Type B pancreatic cell (in vitro differentiated cells): ENCODE data around the gene HIBADH. TPM values are rescaled to one million over a fixed set of nuclear protein-coding genes. Genes with fewer than 3 reads are reported as not detected.

Experiments used
- DNase-seq: peaks from one replicate; pipeline ENCODE4 v3.0.0; 2021; ENCODE audit warnings: mixed read lengths; ENCODE audit not compliant: unreplicated experiment; ENCODE audit errors: extremely low spot score
- H3K27ac Mint-ChIP-seq: 2 replicates; pipeline ENCODE4 v1.8.0; 2021; ENCODE audit warnings: mild to moderate bottlenecking, mixed read lengths
- H3K27me3 Mint-ChIP-seq: 2 replicates; pipeline ENCODE4 v1.8.0; 2021; ENCODE audit warnings: mixed read lengths
- H3K36me3 Mint-ChIP-seq: 2 replicates; pipeline ENCODE4 v1.8.0; 2021; ENCODE audit warnings: mixed read lengths
- H3K4me1 Mint-ChIP-seq: one replicate; pipeline ENCODE4 v1.8.0; 2021; ENCODE audit warnings: mixed read lengths; ENCODE audit not compliant: unreplicated experiment
- H3K4me3 Mint-ChIP-seq: 2 replicates; pipeline ENCODE4 v1.8.0; 2021; ENCODE audit warnings: mild to moderate bottlenecking, mixed read lengths
- H3K9me3 Mint-ChIP-seq: 2 replicates; pipeline ENCODE4 v1.8.0; 2021; ENCODE audit warnings: mixed read lengths
- CTCF ChIP-seq: fragments of 200-600 bp; sonication (generic); conservative IDR thresholded peaks from 2 replicates; pipeline ENCODE4 v1.5.0; 2021; ENCODE audit warnings: antibody characterized with exemption, mild to moderate bottlenecking
- total RNA-seq: library from RNA; stranded (reverse); gene quantifications from 2 replicates; pipeline ENCODE4 v1.2.1, GENCODE V29; 2021; ENCODE audit warnings: low replicate concordance

The HIBADH gene
- total RNA-seq, 1 donor from 2014 or later = 37.1 TPM

GRCh38 chr7:27688056-27688455 lies 25.4 kb upstream of the HIBADH start:
- Mint-ChIP-seq H3K36me3 (no peaks in the 10 kb centered on the region), H3K4me1 (peaks cover 12% of the 10 kb centered on the region), H3K27me3 (no peaks in the 10 kb centered on the region), H3K27ac (no peak overlapping the region), H3K4me3 (no peak overlapping the region), H3K9me3 (peaks cover 3% of the 10 kb centered on the region)
- no peak for DNase-seq
- no peak for TF ChIP-seq CTCF

GRCh38 chr7:27686315-27686714 lies 23.6 kb upstream of the HIBADH start:
- Mint-ChIP-seq H3K27me3 (no peaks in the 10 kb centered on the region), H3K4me1 (peaks cover 12% of the 10 kb centered on the region), H3K4me3 (no peak overlapping the region), H3K36me3 (no peaks in the 10 kb centered on the region), H3K27ac (no peak overlapping the region), H3K9me3 (peaks cover 3% of the 10 kb centered on the region)
- DNase-seq = no peak
- no peak for TF ChIP-seq CTCF

- Mint-ChIP-seq H3K36me3 (no peaks in the 10 kb centered on the region), H3K27me3 (no peaks in the 10 kb centered on the region), H3K27ac (no peak overlapping the region), H3K4me1 (peaks cover 15% of the 10 kb centered on the region), H3K9me3 (peaks cover 3% of the 10 kb centered on the region), H3K4me3 (no peak overlapping the region)
- DNase-seq = no peak
- TF ChIP-seq CTCF = no peak
Observed at GRCh38 chr7:27685893-27686292, 23.2 kb upstream of the HIBADH start.

GRCh38 chr7:27685209-27685608 lies 22.5 kb upstream of the HIBADH start:
- no peak for DNase-seq
- Mint-ChIP-seq H3K27me3 (no peaks in the 10 kb centered on the region), H3K36me3 (no peaks in the 10 kb centered on the region), H3K27ac (no peak overlapping the region), H3K4me3 (no peak overlapping the region), H3K4me1 (peaks cover 19% of the 10 kb centered on the region), H3K9me3 (peaks cover 3% of the 10 kb centered on the region)
- no peak for TF ChIP-seq CTCF

GRCh38 chr7:27684491-27684890 lies 21.8 kb upstream of the HIBADH start:
- Mint-ChIP-seq H3K27me3 (no peaks in the 10 kb centered on the region), H3K9me3 (peaks cover 3% of the 10 kb centered on the region), H3K4me1 (peaks cover 12% of the 10 kb centered on the region), H3K27ac (no peak overlapping the region), H3K4me3 (no peak overlapping the region), H3K36me3 (no peaks in the 10 kb centered on the region)
- no peak for DNase-seq
- TF ChIP-seq CTCF = no peak

GRCh38 chr7:27680610-27681009 lies 17.9 kb upstream of the HIBADH start:
- Mint-ChIP-seq H3K4me3 (no peak overlapping the region), H3K9me3 (peaks cover 9% of the 10 kb centered on the region), H3K27me3 (no peaks in the 10 kb centered on the region), H3K36me3 (no peaks in the 10 kb centered on the region), H3K4me1 (peaks cover 20% of the 10 kb centered on the region), H3K27ac (no peak overlapping the region)
- DNase-seq = no peak
- TF ChIP-seq CTCF = no peak
